GM12874 (cell line): ENCODE data around the gene SYNPO2.

ENCODE experiments used
- TF ChIP-seq, protein P1 (sequence below): IDR thresholded peaks from 2 replicates; pipeline ENCODE4 v1.5.1; 2011; ENCODE audit warnings: low read depth, mild to moderate bottlenecking, control low read depth, low read length, moderate library complexity; ENCODE audit not compliant: insufficient read depth

The SYNPO2 gene, protein sequence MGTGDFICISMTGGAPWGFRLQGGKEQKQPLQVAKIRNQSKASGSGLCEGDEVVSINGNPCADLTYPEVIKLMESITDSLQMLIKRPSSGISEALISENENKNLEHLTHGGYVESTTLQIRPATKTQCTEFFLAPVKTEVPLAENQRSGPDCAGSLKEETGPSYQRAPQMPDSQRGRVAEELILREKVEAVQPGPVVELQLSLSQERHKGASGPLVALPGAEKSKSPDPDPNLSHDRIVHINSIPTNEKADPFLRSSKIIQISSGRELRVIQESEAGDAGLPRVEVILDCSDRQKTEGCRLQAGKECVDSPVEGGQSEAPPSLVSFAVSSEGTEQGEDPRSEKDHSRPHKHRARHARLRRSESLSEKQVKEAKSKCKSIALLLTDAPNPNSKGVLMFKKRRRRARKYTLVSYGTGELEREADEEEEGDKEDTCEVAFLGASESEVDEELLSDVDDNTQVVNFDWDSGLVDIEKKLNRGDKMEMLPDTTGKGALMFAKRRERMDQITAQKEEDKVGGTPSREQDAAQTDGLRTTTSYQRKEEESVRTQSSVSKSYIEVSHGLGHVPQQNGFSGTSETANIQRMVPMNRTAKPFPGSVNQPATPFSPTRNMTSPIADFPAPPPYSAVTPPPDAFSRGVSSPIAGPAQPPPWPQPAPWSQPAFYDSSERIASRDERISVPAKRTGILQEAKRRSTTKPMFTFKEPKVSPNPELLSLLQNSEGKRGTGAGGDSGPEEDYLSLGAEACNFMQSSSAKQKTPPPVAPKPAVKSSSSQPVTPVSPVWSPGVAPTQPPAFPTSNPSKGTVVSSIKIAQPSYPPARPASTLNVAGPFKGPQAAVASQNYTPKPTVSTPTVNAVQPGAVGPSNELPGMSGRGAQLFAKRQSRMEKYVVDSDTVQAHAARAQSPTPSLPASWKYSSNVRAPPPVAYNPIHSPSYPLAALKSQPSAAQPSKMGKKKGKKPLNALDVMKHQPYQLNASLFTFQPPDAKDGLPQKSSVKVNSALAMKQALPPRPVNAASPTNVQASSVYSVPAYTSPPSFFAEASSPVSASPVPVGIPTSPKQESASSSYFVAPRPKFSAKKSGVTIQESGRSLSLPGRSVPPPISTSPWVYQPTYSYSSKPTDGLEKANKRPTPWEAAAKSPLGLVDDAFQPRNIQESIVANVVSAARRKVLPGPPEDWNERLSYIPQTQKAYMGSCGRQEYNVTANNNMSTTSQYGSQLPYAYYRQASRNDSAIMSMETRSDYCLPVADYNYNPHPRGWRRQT

DNA sequence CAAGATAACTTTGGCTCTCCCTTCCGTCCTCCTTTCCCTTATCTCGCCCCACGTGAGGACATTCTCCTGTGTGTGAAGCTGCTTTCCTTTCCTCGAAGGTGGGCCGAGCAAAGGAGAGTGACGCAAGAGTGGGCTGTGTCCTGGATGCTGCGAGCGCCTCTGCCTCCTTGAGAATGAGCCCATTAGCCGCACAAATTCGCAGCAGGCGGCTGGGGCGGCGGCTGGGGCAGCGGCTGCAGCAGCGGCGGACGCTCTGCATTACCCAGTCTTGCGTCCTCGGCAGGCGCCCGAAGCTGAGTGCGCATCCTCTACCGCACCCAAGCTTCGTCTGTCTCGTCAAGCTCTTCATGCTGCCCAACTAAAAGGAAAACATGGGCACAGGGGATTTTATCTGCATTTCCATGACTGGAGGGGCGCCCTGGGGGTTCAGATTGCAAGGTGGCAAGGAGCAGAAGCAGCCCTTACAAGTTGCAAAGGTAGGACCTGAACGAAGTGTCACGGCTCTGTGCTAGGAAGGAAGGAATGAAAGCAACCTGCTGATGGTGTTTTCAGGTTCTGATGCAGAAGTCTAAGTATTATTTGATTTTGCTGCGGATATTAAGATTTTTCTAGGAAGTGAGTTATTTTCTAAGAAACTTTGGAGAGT lies at the start of gene SYNPO2:
Gene SYNPO2, plus strand, starts transcription at position 189 of the 646 bp plus-strand sequence. Its CDS starts 183 bp downstream, at position 372.
- TF ChIP-seq, protein P1, sequence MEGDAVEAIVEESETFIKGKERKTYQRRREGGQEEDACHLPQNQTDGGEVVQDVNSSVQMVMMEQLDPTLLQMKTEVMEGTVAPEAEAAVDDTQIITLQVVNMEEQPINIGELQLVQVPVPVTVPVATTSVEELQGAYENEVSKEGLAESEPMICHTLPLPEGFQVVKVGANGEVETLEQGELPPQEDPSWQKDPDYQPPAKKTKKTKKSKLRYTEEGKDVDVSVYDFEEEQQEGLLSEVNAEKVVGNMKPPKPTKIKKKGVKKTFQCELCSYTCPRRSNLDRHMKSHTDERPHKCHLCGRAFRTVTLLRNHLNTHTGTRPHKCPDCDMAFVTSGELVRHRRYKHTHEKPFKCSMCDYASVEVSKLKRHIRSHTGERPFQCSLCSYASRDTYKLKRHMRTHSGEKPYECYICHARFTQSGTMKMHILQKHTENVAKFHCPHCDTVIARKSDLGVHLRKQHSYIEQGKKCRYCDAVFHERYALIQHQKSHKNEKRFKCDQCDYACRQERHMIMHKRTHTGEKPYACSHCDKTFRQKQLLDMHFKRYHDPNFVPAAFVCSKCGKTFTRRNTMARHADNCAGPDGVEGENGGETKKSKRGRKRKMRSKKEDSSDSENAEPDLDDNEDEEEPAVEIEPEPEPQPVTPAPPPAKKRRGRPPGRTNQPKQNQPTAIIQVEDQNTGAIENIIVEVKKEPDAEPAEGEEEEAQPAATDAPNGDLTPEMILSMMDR, result no peak

DNA sequence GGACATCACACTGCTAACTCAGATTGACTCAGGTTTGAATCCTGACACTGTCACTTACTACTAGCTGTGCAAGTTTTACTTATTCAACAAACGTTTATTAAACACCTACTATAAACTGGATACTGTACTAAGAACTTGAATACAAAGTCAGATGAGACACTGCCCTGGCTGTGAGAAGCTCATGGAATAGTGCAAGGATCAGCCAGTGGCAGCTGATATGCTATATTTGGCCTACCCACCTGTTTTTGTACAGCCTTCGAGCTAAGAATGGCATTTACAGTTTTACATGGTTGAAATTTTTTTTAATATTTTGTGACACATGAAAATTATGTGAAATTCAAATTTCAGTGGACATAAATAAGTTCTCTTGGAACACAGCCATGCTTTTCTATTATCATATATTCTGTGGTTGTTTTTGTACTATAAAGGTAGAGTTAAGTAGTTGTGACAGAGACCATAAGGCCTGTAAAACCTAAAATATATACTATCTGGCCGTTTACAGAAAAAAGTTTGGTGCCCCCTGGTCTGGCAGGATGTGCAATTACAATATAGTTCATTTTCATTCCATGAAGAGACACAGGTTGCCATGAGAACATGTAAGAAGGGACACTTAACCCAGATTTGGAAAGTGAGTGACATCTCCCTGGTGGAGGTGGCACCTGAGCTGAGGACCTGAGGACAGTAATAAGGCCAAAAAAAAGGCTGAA lies 49.3 kb upstream of the SYNPO2 start:
- TF ChIP-seq, protein P1, result no peak

DNA sequence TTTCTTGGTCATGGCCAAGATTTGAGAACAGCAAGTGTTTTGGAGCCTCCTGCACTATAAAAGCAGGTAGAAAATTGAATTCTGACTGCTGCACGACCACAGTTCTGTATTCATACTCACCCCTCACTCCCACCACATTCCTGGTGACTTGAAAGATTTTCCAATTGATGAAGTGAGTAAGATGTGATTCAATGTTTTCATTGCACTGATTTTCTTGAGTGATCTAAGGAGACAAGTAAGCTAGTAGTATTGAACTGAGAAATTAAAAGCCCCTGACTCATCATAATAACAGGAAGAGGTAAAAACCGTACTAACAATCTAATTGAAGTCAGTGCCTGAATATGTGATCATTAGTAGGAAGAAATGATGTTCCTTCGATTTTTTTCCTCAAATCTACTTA lies 46.6 kb upstream of the SYNPO2 start:
- TF ChIP-seq, protein P1, result no peak

DNA sequence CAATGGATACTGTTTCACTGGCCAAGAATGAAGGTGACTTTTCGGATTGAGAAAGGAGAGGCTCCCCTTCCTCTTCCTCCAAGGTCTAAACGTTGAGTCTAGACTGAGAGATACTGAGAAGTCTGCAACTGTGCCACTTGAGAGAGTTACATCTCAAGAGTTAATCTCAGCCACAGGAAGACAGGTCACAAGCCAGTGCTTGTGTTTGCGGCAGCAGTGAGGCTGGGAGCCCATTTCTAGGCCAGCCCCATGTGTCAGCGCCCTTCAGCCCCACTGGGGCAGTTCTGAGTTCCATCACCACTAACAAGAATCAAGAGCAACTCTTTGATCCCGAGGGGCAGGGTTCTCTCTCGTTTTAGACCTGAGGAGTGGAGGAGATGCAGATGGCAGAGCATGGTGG lies 45.4 kb upstream of the SYNPO2 start:
- TF ChIP-seq, protein P1, result no peak

DNA sequence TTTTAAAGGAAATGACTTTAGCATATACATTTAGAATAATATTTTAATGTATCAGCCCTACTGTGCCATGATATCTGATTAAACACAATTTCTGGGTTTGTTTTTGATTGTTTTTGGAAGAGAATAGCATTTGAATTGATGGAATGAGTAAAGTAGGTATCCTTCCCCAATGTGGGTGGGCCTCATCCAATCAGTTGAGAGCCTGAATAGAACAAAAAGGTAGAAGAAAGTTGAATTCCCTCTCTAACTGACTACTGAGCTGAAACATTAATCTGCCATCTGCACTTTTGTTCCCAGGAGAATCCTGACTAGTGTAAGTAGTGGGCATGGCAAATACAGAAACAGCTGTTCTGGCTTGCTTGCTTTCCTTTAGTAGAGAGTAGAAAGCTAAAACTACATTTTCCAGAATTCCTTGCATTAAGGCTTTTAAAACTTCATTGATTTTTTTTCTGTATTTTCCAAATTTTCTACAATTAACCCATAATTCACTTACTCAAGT lies 43.1 kb upstream of the SYNPO2 start:
- TF ChIP-seq, protein P1, result no peak

DNA sequence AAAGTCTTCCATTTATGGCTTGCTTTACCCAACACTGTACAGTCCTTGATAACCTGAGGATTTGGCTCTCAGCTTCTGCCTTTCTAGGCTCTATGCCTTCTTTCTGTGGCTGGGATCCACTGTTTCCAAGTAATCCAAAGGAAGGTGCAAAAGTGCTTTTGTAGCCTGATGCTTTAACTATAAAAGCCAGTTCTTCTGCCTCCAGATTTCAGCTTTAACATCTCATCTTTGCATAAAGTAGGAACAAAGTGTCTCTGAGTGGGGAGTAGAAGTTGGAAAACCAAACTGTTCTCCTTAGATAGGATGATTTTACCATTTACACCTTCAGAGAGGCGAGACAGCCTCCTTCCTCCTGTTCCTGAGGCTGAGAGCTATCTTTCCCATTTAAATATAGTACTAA lies 41.7 kb upstream of the SYNPO2 start:
- TF ChIP-seq, protein P1, result no peak
